GM04503 (cell line): Measurements from ENCODE around the gene THOC1.
"Not testable (repeated sequence)": the region's sequence is repeated elsewhere in the genome, so short reads cannot be mapped to it uniquely, and the experiment has no call there.

Experiments
- DNase-seq: peaks from one replicate; pipeline ENCODE4 v3.0.0-alpha.2; 2012; ENCODE audit warnings: low read depth

The THOC1 gene, protein sequence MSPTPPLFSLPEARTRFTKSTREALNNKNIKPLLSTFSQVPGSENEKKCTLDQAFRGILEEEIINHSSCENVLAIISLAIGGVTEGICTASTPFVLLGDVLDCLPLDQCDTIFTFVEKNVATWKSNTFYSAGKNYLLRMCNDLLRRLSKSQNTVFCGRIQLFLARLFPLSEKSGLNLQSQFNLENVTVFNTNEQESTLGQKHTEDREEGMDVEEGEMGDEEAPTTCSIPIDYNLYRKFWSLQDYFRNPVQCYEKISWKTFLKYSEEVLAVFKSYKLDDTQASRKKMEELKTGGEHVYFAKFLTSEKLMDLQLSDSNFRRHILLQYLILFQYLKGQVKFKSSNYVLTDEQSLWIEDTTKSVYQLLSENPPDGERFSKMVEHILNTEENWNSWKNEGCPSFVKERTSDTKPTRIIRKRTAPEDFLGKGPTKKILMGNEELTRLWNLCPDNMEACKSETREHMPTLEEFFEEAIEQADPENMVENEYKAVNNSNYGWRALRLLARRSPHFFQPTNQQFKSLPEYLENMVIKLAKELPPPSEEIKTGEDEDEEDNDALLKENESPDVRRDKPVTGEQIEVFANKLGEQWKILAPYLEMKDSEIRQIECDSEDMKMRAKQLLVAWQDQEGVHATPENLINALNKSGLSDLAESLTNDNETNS

DNA sequence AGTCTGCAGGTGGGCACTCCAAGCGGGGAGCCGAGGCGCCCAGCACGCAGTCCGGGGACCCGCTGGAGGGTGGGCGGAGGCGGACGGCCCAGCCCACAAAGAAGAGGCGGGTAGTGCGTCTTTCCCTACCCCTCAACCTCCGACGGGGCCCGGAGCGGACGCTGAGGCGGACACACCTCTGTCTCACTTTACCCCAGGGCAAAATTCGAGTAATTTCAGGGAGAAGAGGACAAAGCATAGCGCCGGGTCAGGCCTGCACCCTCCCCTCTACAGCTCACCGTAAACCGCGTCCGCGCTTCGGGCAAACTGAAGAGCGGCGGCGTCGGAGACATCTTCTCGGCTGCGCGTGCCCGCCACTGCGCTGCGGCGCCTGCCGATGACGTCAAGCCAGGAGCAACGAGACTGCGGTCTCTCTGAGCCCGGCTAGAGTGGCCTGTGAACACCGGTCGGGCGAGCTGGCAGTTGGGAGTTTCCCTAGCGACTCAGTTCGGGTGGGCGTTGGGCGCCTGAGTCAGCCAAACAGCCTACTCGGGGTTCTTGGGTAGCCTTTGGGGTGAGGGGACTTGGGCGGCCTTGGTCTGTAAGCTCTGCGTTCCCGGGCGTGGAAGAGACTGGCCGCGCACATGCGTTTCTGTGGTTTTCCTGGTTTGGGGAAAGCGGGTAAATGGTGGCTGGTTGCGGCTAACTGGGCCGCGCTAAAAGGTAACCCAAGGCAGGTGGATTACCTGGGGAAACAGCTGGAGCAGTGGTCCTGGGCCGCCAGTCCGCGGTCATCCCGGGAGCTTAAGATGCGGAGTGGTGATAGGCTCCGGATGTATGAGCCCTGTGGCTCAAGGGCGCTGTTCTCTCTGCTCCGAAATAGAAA is at the start of gene THOC1:
TSS of gene THOC1 (minus strand) at position 360 of the 865 bp plus-strand sequence. CDS start at position 332, 28 bp downstream.
- DNase-seq = peak; percentile 48

DNA sequence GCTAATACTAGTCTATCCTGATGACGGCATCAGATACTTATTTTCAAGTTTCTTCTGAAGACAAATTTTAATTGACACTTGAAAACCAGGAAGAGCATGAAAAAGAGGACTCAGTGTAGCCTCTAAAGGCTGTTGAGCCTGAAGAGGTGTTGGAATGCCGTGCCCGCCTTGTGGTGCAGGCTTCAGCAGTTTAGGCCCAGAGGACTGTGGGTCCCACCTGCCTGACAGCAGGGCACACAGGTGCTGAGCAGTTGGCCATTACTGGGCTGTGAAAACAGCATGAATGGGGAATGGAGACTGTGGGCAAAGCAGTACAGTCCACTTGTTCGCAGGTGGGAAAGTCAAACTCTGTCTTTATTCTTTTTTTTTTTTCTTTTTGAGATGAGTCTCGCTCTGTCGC is 49.8 kb upstream of the THOC1 start:
- DNase-seq = no peak

DNA sequence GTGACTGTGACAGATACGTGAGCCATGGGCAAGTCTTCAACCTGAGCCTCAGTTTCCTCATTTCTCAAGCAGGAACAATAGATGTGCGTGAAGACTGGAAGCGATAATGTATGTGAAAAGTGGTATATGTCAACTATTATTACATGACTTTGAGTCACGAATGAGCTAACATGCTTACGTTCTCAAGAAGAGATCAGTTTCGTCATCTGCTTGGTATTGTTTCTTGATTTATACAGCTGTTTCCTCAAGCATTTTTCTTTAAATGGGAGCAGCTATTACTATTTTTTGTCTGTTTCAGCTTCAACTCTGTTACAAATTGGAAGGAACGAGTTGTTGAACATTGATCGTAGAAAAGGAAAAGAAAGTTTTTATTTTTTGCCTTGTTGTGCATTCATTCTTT is 48.5 kb upstream of the THOC1 start:
- DNase-seq = no peak

DNA sequence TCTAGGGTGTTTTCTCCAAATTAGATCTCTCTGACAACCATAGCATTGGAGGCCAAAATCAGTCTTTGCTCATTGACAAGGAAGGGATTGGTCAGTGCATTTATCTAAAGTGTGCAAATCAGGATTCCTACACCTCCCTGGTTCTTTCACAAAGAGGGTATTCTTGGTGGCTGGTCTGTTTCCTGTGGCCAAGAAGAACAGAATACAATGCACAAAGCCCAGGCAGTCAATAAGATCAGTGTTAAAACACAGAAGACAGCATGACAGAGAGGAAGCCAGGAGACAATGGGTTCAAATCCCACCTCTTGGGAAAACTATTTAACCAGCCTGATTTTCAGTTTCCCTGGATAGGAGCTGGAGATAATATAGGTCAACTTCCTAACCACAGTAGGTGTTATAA is 46.1 kb upstream of the THOC1 start:
- no peak for DNase-seq

DNA sequence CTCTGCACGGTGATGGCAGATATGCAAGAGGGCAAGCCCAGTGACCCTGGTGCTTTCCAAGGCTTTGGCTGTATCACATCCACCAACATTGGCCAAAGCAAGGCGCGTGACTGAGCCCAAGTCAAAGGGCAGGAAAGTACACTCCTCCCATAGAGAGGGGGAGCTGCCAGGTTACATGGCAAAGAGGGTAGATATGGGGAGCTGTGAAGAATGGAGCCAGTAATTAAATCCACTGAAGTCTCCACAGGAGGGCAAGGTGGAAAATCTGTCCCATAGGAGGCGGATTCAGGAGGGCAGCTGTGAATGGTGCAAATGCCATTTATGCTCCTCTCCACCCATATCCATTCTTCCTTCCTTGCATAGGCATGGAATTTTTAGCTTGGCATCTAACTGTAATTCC is 44.6 kb upstream of the THOC1 start:
- no peak for DNase-seq

DNA sequence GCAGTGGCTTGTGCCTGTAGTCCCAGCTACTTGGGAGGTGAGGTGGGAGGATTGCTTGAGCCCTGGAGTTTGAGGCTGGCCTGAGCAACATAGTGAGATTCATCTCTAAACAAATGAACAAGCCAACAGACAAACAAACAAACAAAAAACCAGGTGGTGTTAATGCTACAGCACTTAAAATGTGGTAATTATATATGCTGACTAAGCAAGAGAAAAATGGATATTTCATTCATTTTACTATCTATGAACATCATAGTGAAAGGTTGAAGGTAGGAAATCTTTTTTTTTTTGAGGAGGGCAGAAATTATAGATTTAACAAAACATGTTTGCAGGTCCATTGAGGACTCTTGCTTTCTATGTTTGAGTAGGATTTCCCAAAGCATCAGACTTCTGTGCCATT is 42.2 kb upstream of the THOC1 start:
- DNase-seq = no peak

DNA sequence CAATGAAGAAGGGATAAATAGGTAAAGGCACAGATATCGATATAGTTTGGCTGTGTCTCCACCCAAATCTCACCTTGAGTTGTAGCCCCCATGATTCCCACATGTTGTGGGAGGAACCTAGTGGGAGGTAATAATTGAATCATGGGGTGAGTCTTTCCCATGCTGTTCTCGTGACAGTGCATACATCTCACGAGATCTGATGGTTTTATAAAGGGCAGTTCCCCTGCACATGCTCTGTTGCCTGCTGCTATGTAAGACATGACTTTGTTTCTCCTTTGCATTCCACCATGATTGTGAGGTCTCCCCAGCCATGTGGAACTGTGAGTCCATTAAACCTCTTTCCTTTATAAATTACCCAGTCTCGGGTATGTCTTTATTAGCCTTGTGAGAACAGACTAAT is 40.2 kb upstream of the THOC1 start:
- not testable (repeated sequence) for DNase-seq

DNA sequence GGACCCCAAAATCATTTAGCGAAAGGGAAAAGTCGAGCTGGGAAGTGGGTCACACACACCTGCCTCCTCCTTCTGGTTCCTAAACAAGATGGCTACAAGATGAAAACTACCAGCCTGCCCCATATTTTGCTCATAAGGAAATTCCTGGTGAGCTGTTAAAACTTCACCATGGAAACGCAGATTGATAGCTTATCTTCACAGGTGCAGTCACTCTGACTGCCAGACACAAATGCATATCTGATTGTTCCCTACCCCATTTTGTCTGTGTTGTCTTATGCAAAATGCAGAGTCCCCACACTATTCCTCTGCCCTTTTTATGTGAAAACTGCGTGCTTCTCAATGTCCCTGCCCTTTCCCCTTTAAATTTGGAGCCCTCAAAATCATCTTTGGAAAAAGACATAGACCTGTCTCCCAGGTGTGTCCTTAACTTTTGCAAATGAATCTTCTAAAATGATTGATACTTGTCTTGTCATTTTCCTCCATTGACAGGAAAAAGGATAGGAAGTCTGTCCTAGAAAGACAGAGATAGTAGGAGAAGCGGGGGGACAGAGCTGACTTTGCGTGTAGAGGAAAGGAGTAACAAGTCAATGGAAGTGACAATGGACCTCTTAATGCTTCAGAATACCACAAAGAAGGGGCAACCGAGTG is 38.9 kb upstream of the THOC1 start:
- DNase-seq = no peak

DNA sequence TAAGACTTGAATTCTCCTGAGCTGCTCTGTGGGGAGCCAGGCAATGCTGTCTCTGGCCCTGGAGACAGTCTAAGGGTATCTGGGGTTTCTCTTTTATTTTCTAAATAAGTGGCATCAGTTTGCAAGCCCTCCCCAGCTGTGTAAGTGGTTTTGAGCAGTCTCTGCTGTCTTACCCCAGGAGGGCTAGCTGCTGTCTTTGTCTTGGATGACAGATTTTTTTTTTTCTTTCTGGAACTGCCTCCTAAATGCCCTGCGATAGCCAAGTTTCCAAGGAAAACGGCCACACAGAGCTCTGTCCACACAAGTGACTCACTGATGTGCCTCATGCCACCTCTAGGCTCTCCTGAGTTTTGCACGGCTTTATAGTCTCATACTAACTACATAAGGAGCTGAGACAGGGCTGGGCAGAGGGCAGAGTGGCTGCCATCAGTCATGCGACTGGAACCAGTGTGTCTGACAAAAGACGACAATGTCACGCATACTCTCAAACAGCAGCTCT is 37.2 kb upstream of the THOC1 start:
- DNase-seq = no peak

DNA sequence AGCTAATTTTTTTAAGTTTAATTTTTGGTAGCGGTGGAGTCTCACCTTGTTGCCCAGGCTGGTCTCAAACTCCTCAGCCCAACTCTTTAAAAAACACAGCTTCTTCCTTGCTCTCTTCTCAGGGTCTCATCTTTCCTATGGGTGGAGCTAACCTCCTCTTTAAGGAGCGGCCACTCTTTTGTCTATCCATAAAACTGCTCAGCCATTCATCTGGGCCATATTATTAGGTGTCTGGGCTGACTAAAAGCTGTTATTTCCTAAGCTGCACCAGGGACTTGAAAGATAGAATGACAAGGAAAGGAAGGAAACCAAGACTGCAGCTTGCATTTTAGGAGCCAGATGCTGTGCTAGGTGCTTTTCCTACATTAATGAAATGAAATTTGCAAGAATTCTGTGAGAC is 35.8 kb upstream of the THOC1 start:
- no peak for DNase-seq

DNA sequence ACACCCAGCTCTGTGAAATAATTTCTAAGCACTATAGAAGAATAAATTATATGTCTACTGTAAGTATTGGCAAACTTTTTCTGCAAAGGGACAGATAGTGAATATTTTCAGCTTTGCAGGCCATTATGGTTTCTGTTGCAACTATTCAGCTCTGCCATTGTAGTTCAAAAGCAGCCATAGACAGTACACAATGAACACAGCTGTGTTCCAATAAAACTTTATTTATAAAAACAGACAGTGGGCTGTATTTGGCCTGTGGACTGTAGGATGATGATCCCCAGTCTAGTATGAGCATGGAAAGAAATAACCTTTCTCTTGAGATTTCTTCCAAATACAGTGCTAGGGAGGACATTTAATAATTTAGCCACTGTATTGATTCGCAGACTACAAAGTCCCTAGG is 35.2 kb upstream of the THOC1 start:
- no peak for DNase-seq

DNA sequence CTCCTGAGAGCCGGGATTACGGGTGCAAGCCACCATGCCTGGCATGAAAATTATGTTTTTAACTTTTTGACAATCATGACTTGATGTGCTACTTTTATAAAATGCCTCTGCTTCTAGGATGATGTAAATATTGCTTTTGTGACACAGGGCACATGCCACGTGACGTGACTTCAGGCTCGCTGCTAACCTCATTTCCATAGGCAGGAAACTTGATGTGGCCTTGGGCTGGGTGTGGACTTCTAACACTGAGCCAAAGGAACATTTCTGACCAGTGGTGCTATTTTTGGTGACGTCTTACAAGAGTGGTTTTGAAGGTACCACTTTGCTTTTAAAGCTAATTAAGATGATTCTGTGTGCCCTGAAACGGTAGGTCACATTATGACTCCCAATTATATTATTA is 34.2 kb upstream of the THOC1 start:
- DNase-seq = no peak

DNA sequence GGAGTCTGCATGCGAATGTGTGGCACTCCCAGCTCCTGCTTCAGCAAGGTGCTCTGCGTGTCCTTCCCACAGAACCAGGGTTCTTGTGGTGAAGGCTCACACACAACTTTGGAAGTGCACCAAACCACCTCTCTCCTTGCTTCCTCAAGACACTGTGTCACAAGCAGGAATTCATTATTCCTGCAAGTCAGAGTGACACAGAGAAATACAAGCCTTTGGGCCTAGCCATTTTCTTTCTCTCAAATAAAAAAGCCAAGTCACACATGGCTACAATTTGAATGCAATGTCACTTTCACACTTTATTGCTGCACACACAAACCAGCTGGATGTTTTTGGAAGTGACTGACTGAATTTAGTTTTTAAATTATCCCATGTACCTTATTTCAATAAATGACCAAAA is 30.1 kb upstream of the THOC1 start:
- no peak for DNase-seq

DNA sequence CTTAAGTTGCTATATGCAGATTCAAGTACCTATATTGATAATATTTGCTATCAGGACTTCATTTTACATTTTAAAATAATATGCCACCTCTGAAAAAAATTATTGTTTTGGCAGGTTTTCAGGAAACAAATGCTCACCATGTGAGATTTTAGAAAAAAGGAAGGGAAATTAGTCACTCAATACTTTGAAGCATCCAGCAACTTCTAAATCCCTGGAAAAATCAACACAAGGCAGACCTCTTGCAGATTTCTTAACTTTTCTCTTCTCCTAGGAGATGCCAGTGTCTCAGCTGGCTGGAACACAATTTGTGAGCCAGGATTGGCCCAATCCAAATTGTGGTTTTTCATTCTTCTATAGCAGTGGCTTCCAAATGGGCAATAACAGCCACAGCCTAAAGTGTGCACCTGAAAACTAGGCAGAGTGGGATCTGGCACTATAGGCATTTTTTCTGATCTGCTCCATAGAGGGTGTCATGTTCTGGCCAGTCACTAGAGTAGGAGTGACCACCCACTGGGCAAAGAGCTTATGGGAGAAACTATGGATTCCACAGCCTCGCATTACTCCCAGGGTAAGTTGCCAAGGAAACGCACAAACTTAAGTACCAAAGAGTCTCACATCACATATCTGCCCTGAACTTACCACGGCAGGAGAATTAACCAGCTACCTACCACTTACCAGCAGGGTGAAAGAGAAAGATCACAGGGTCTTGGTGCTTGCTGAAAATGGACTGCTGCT is 28.1 kb upstream of the THOC1 start:
- DNase-seq = peak; percentile 28

DNA sequence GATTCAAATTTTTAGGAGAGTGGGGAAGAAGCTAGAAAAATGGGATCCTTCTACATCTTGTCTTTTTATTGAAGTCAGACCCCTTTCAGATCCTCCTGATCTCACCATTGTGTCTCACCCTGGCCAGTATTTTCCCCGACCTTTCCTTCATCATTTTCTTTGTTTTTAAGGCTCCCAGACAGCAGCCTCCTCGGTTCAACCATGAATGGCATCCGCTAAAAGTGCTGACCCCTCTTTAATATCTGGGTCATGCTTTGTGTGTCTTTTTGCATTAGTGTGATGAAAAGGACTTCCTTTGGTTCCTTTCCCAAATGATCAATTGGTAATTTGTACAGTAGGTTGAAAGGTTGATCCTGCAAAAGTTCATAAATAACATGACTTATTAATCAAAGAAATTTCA is 26.7 kb upstream of the THOC1 start:
- DNase-seq = no peak

DNA sequence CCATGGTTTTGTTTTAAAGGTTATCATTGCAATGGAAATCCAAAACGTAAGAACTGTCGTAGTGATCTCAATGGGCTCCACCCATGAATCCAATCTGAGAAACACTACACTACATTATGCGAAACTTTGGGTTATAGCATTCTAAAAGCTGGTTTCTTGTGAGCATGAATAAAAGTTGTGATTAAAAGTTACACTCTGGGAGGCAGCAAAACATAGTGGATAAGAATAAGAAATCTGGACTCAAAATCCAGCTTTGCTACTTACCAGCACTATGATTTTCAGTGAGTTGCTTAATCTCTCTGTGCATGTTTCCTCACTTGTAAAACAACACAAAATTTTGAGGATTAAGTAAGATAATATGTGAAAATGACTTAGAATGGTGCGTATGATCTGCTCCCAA is 25.7 kb upstream of the THOC1 start:
- no peak for DNase-seq

DNA sequence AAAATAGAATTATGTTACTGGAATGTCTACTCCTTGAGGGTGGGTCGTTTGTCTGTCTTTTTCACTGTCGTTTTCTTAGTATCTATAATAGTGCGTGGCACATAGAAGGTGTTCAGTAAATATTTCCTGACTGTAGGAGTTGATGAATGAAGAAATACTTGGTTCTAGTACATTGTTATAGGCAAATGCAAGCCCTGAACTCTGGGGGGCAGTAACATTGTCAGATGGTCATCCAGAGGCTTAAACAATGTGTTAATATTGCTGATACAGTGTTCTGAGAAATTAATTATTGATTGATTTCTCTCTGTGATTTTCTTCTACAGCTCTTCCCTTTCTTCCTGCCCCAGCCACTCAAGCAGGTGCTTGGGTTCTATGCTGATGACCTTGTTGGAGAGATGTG is 24.4 kb upstream of the THOC1 start:
- no peak for DNase-seq

DNA sequence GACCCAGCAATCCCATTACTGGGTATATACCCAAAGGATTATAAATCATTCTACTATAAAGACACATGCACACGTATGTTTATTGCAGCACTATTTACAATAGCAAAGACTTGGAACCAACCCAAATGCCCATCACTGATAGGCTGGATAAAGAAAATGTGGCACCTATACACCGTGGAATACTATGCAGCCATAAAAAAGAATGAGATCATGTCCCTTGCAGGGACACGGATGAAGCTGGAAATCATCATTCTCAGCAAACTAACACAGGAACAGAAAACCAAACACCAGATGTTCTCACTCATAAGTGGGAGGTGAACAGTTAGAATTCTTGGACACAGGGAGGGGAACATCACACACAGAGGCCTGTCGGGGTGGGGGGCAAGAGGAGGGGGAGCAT is 22.1 kb upstream of the THOC1 start:
- DNase-seq = not testable (repeated sequence)

DNA sequence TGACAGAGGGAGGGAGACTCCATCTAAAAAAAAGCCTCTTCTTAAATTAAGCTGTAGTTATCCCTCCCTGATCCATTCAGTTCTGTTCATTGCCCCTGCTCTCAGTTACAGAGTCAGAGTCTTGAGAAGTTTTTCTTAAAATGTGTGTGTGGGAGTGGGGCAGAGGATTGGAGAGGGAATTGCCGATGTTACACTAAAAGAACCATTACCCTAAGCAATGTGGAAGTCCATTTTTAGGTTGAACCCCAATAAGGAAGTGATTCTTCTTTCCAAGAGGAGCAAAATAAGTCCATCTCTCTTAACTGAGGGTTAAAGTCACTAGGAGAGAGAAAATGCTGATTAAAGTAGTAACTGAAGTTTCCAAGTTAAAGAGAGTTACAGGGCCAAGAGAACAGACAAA is 21.2 kb upstream of the THOC1 start:
- DNase-seq = no peak

DNA sequence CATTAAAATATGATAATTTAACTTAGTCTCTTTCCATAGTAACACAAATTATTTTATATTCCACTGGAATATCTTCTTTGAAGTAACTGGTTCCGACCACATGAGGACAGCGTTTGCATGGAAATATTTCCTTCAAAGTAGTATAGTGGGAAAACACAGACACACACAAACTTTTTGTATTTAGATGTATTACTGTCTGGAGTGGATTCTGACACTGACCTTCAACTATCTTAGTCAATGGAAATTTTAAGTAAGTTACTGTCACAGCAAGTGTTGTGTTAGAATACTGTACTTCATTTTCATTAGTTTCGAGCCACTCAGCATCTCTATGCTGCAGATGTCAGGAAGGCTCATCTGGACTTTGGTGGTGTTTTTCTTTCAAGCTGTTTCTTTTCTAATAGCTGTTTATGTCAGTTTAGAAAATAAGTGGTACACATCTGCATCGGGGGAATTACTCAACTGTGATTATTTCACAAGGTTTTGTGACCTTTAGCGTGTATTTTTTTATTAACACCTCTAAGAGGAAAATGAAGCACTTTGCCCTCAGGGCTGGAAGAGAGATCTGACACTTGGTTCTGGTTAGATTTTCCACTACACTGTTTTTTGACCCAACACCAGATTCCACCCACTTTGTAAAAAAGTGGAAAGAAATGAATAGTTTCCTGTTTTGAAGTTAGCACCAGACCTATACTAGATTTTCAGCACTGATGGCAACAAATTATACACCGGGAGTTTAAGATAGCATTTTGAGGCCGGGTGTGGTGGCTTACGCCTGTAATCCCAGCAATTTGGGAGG is 18.9 kb upstream of the THOC1 start:
- DNase-seq = no peak

DNA sequence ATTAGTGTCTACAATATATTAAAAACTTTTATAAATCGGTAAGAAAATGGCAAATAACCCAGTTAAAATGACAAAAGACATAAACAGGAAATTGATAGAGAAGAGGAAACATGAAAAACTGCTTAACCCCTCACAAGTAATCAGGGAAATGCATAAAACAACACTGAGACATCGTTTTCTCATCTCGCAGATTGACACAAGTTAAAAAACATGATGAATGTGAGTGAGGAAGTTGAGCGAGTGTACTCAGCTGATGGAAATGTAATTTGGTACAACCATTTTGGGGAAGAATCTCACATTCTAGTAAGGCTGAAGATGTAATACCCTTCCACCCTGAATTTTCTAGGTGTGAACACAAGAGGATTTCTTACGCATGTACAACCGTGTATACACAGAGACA is 18.0 kb upstream of the THOC1 start:
- DNase-seq = no peak
